Sigmoid colon (tissue), 4 donors: ENCODE data around the gene SLC39A11.

Experiments used
- CTCF ChIP-seq, 4 experiments: fragments of 450-650 bp in 3 of 4; fragments of 200-600 bp in 1 of 4; IDR thresholded peaks; one replicate each; pipeline ENCODE4 v1.5.1; 2016 to 2019; ENCODE audit warnings: antibody characterized with exemption in 4 of 4, mild to moderate bottlenecking in 3 of 4, moderate library complexity in 2 of 4
- POLR2AphosphoS5 ChIP-seq, 4 donors: sonication (generic); formaldehyde crosslinking; IDR thresholded peaks; one replicate each; pipeline ENCODE4 v1.6.1; 2017; ENCODE audit warnings: antibody characterized with exemption in 4 of 4

DNA sequence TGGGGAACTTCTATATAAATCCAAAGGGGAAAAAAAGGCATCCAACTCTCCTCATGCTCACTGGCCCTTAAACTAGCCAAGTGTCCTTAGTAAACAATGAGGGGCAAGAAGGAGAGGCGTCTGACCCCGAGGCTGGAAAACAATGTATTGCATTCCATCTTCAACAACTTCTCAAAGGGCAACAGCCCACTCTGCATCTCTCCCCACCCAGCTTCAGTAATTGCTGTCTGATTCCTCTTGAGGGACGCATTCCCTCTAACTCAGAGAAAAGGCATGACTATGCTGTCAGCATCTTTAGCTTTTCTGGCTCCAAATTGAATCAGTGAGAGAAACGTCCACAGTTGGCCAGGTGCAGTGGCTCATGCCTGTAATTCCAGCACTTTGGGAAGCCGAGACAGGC is 145.8 kb downstream of the SLC39A11 start:
- no peak for TF ChIP-seq CTCF (IDR thresholded peaks at IDR 0.05)
- no peak for TF ChIP-seq POLR2AphosphoS5 (IDR thresholded peaks at IDR 0.05)
